Tibial artery (tissue), 4 donors: Measurements from ENCODE around the gene CNTN1.

Experiments
- DNase-seq, 2 donors: peaks; one replicate each; pipeline ENCODE4 v3.0.0-alpha.2; 2019
- H3K27ac ChIP-seq, 2 donors: fragments of 200-600 bp; sonication (generic) in 1 of 2; 1 replicate in 1 of 2; 2 replicates in 1 of 2; pipeline ENCODE4 v1.5.1; 2018 to 2019; ENCODE audit warnings: mild to moderate bottlenecking in 1 of 2
- H3K27me3 ChIP-seq, 2 donors: fragments of 200-600 bp; sonication (generic) in 1 of 2; one replicate each; pipeline versions ENCODE4 v1.5.1 to v1.6.0; 2016 to 2019
- H3K36me3 ChIP-seq, 3 donors: fragments of 200-600 bp; sonication (generic) in 2 of 3; one replicate each; pipeline ENCODE4 v1.5.1; 2016 to 2019; ENCODE audit warnings: mild to moderate bottlenecking in 2 of 3
- H3K4me1 ChIP-seq, 4 donors: fragments of 200-600 bp; sonication (generic) in 2 of 4; 1 replicate in 3 of 4; 2 replicates in 1 of 4; pipeline ENCODE4 v1.5.1; 2016 to 2019
- H3K4me3 ChIP-seq, 2 donors: fragments of 200-600 bp; sonication (generic) in 1 of 2; 1 replicate in 1 of 2; 2 replicates in 1 of 2; pipeline ENCODE4 v1.5.1; 2018 to 2019; ENCODE audit warnings: mild to moderate bottlenecking in 2 of 2
- H3K9me3 ChIP-seq, 3 donors: fragments of 200-600 bp; sonication (generic) in 1 of 3; one replicate each; pipeline ENCODE4 v1.5.1; 2016 to 2019
- CTCF ChIP-seq, 2 experiments: fragments of 200-600 bp in 1 of 2; fragments of 450-650 bp in 1 of 2; IDR thresholded peaks; one replicate each; pipeline ENCODE4 v1.5.1; 2017 to 2019; ENCODE audit warnings: antibody characterized with exemption in 2 of 2, mild to moderate bottlenecking in 1 of 2, moderate library complexity in 1 of 2
- intact Hi-C: fragments of 100-400 bp; cut with DNase I; formaldehyde crosslinking; loops from one replicate; pipeline ENCODE4 v1.15.0; 2023; ENCODE audit warnings: low total_unique reads

The CNTN1 gene

GRCh38 chr12:40646456-40646855 is 45.8 kb upstream of the CNTN1 start:
- H3K4me1 ChIP-seq, result no peaks in the 10 kb centered on the region
- H3K36me3 ChIP-seq, result no peaks in the 10 kb centered on the region
- no peak overlapping the region for H3K27ac ChIP-seq
- intact Hi-C loops, result no loop called here
- H3K9me3 ChIP-seq, result peaks cover 0 to 7% (median 0%) of the 10 kb centered on the region in 3 donors
- no peak overlapping the region for H3K4me3 ChIP-seq
- DNase-seq, result no peak
- no peaks in the 10 kb centered on the region for H3K27me3 ChIP-seq
- no peak for TF ChIP-seq CTCF (IDR thresholded peaks at IDR 0.05)

DNA sequence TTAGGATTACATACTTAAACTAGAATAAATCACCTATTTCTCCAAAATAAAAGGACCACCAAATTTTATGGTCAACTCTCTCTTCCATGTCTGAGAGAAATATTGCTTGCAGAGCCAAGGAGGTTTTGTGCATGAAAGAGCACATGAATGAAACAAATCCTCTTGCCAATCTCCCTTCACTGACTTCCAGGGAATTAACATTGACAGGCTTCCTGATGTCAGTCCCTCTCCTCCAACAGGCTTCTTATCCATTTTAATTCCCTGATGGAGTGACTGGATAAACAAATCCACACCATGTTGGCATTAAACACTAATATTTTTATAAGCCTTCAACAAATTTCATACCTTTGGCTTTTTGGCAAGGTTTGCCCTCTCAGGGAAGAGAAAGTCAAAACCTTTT is 45.3 kb upstream of the CNTN1 start:
- intact Hi-C loops, result no loop called here
- no peak overlapping the region for H3K4me3 ChIP-seq
- no peak for TF ChIP-seq CTCF (IDR thresholded peaks at IDR 0.05)
- H3K27ac ChIP-seq, result no peak overlapping the region
- H3K36me3 ChIP-seq, result no peaks in the 10 kb centered on the region
- H3K4me1 ChIP-seq, result no peaks in the 10 kb centered on the region
- H3K9me3 ChIP-seq, result peaks cover 0 to 7% (median 0%) of the 10 kb centered on the region in 3 donors
- DNase-seq, result no peak
- no peaks in the 10 kb centered on the region for H3K27me3 ChIP-seq

DNA sequence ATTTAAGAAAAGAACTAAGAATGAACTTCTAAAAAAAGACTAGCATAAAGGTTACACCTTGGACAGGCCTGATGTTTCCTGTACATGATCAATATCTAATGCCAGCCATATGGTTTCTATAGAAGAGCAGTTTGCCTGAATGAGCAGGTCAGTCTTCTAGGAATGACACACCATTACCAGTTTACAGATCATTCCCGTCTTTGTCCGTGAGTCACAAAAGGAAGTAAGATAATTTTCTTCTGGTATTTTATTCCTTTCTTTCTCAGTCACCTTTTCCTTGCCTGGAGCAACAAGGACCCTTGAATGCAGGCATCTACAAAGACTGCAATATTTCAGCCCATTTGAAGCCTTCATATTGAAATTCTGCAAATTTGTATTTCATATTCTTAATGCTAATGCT is 44.6 kb upstream of the CNTN1 start:
- Histone ChIP-seq H3K4me3 (no peak overlapping the region), H3K27me3 (no peaks in the 10 kb centered on the region), H3K4me1 (no peaks in the 10 kb centered on the region), H3K9me3 (peaks cover 0 to 7% (median 0%) of the 10 kb centered on the region in 3 donors), H3K27ac (no peak overlapping the region), H3K36me3 (no peaks in the 10 kb centered on the region)
- DNase-seq, result no peak
- no peak for TF ChIP-seq CTCF (IDR thresholded peaks at IDR 0.05)
- intact Hi-C loops, result no loop called here

DNA sequence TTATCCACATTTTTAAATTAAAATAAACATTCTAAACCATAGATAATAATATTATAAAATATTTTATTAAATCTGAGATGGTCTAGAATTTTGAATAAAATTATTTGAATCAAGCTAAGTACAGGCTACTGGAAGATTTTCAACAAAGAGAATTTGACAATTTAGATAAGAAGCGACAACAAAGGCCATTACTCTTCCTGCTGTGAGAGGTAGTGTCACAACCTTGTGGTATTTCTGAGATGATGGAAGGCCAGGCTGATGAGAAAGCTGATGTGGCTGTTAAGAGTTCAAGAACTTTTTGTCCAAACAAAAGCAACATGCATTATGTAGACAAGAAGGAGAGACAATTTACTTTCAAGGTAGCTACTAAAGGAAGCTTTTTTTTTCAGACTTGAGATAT is 43.7 kb upstream of the CNTN1 start:
- Histone ChIP-seq H3K4me1 (no peaks in the 10 kb centered on the region), H3K27ac (no peak overlapping the region), H3K4me3 (no peak overlapping the region), H3K9me3 (no peaks in the 10 kb centered on the region), H3K36me3 (no peaks in the 10 kb centered on the region), H3K27me3 (no peaks in the 10 kb centered on the region)
- no peak for DNase-seq
- intact Hi-C loops, result no loop called here
- TF ChIP-seq CTCF (IDR thresholded peaks at IDR 0.05), result no peak

DNA sequence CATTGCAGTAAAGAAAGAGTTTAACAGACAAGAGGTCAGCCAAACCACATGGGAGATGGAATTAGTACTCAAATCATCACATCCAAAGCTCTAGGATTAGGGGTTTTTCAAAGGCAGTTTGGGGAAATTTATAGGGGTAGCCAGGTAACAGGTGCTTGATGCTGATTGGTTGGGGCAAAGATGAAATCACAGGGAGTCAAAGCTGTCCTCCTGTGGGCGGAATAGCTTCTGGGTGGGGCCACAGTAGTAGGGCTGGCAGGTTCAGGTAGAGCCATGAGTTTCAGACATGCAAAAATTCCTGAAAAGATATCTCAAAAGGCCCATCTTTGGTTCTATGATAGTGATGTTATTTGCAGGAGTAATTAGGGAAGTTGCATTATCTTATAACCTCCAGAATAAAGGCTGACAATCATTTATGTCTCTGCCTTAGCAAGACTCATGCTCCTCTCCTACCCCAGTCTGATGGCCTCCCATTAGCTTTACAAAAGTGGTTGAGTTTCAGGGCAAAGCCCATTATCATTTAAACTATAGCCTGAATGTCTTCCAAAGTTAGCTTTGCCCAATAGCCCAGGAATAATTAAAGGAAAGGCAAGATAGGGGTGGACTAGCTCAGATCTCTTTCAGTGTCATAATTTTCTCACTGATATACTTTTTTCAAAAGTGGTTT is 42.1 kb upstream of the CNTN1 start:
- Histone ChIP-seq H3K4me3 (no peak overlapping the region), H3K4me1 (no peaks in the 10 kb centered on the region), H3K27ac (no peak overlapping the region), H3K9me3 (no peaks in the 10 kb centered on the region), H3K36me3 (no peaks in the 10 kb centered on the region), H3K27me3 (no peaks in the 10 kb centered on the region)
- intact Hi-C loops, result no loop called here
- TF ChIP-seq CTCF (IDR thresholded peaks at IDR 0.05), result no peak
- no peak for DNase-seq

- TF ChIP-seq CTCF (IDR thresholded peaks at IDR 0.05), result no peak
Observed at GRCh38 chr12:40655451-40655850, 36.8 kb upstream of the CNTN1 start.

More at GRCh38 chr12:40655451-40655850, 36.8 kb upstream of the CNTN1 start:
- no peak for DNase-seq
- H3K9me3 ChIP-seq, result no peaks in the 10 kb centered on the region
- no peak overlapping the region for H3K27ac ChIP-seq
- H3K27me3 ChIP-seq, result no peaks in the 10 kb centered on the region
- no peak overlapping the region for H3K4me3 ChIP-seq
- H3K4me1 ChIP-seq, result no peaks in the 10 kb centered on the region
- no peaks in the 10 kb centered on the region for H3K36me3 ChIP-seq
- intact Hi-C loops, result no loop called here
